Heart left ventricle (tissue), 16 donors: ENCODE data around the gene LHX4. TPM values are rescaled to one million over a fixed set of nuclear protein-coding genes. Genes with fewer than 3 reads are reported as not detected.

ENCODE experiments used
- ATAC-seq, 4 donors: fragments of 200-7000 bp; cut with Tn5 transposase; one replicate each; pipeline ENCODE4 v1.9.1; 2020 to 2022; ENCODE audit warnings: moderate library complexity in 4 of 4, mild to moderate bottlenecking in 3 of 4, moderate number of reproducible peaks in 1 of 4
- DNase-seq, 5 donors: peaks; one replicate each; pipeline ENCODE4 v3.0.0-alpha.2; 2020
- H3K27ac ChIP-seq, 12 donors: fragments of 200-600 bp; sonication (generic) in 4 of 12; one replicate each; pipeline versions ENCODE4 v1.5.0 to v1.8.0; 2016 to 2022; ENCODE audit warnings: mild to moderate bottlenecking in 2 of 12
- H3K27me3 ChIP-seq, 9 donors: fragments of 200-600 bp; sonication (generic) in 2 of 9; one replicate each; pipeline versions ENCODE4 v1.5.1 to v1.8.0; 2016 to 2022; ENCODE audit warnings: mild to moderate bottlenecking in 3 of 9
- H3K36me3 ChIP-seq, 9 donors: fragments of 200-600 bp; sonication (generic) in 2 of 9; one replicate each; pipeline versions ENCODE4 v1.5.0 to v1.8.0; 2018 to 2022; ENCODE audit warnings: mild to moderate bottlenecking in 2 of 9
- H3K4me1 ChIP-seq, 12 donors: fragments of 200-600 bp; sonication (generic) in 4 of 12; one replicate each; pipeline versions ENCODE4 v1.5.0 to v1.8.0; 2016 to 2022; ENCODE audit warnings: mild to moderate bottlenecking in 3 of 12
- H3K4me3 ChIP-seq, 12 donors: fragments of 200-600 bp; sonication (generic) in 4 of 12; one replicate each; pipeline versions ENCODE4 v1.5.0 to v1.8.0; 2017 to 2022; ENCODE audit warnings: mild to moderate bottlenecking in 9 of 12, moderate library complexity in 4 of 12
- H3K9me3 ChIP-seq, 12 donors: fragments of 200-600 bp; sonication (generic) in 4 of 12; one replicate each; pipeline versions ENCODE4 v1.5.0 to v1.8.0; 2016 to 2022; ENCODE audit warnings: mild to moderate bottlenecking in 1 of 12
- POLR2A ChIP-seq, 2 donors: fragments of 450-650 bp; IDR thresholded peaks; one replicate each; pipeline ENCODE4 v1.6.1; 2017; ENCODE audit warnings: antibody characterized with exemption in 2 of 2, mild to moderate bottlenecking in 2 of 2, moderate library complexity in 2 of 2
- WGBS, 4 donors: extraction: QIAGEN DNeasy Blood & Tissue Kit in 2 of 4; methylation state at CpG; one replicate each; pipeline versions ENCODE4 v1.1.5 to v1.1.7; 2013 to 2018; 5-methylcytosine and 5-hydroxymethylcytosine counted together
- intact Hi-C, 10 donors: fragments of 100-400 bp; cut with DNase I; formaldehyde crosslinking; loops; one replicate each; pipeline versions ENCODE4 v1.11.1 to v1.14.2; 2022
- polyA plus RNA-seq, 2 donors: library from polyadenylated mRNA; stranded (reverse); fragments of 200-250 nt; gene quantifications; one replicate each; pipeline ENCODE4 v1.2.3, GENCODE V29; 2013
- total RNA-seq, 9 donors: library from RNA; depleted of rRNA in 2 of 9; stranded (reverse); fragments of >200 nt in 2 of 9; fragmentation: NEBNext Ultra II Directional in 3 of 9; extraction: Animal tissue kit (Norgen Biotek cat#: 25700) in 3 of 9; gene quantifications; one replicate each; pipeline versions ENCODE4 v1.1.0 to v1.2.4, GENCODE V29; 2016 to 2023
- TF ChIP-seq, protein P1 (sequence below), 12 donors: fragments of 200-600 bp; sonication (generic) in 4 of 12; IDR thresholded peaks; one replicate each; pipeline versions ENCODE4 v1.5.0 to v1.8.0; 2018 to 2022; ENCODE audit warnings: antibody characterized with exemption in 12 of 12, mild to moderate bottlenecking in 5 of 12
- donor health status: ischemic (EF 13 %, LVEDD 7.1; RV severe dilation, severe dysfunction).
- donor health status: healthy with polysubstance abuse.
- donor health status: DM: no; HTN: yes; CAD: no.
- donor health status: DM: no; HTN: no; CAD: no.
- donor health status: ischemic (EF 25% LVEDD 6.9; RV normal size, moderate dysfunction).
- donor health status: ischemic (EF 25% LVEDD 5.7; RV mildly dilated, moderate dysfunction).
- donor health status: healthy.
- donor health status: DM: yes; HTN: yes; CAD: no.
- donor health status: ischemic (EF 35%, LVEDD 5.7; RV mildly dilated, moderate dysfunction).
- donor health status: nonischemic (EF 11% LVEDD 7.7; RV severe dilation, severe dysfunction).
- donor health status: DM: yes; HTN: yes; CAD: no.
- donor health status: PGD.
- donor health status: ischemic (EF 29% LVEDD 5.4; RV normal size, mild dysfunction).
- donor health status: nonischemic (EF 23%, LVEDD 6.1; RV moderate dilation, normal function).

The LHX4 gene
- total and polyA plus RNA-seq, 11 donors, result not detected

DNA sequence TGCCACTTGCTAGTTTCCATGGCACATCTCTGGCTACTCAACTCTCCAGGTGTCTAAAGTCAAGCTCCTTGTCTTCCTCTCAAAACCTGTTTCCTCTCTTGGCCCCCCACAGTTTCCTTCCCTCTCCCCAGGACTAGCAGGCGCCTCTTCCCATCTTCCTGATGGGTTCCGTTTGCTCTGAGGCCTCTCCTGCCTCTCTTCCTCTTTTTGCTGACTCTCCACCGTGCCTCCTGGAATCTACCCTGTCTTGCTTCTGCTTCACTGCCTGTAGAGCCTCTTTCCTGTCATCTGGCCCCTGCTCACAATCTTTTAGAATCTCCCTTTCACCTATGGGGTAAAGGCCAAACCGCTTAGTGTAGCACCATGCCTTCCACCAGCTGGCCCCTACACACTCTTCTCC is 21.8 kb upstream of the LHX4 start:
- Histone ChIP-seq H3K27ac (no peak overlapping the region), H3K4me3 (no peak overlapping the region), H3K9me3 (no peaks in the 10 kb centered on the region), H3K36me3 (no peaks in the 10 kb centered on the region), H3K4me1 (no peaks in the 10 kb centered on the region), H3K27me3 (peaks cover 0 to 16% (median 0%) of the 10 kb centered on the region in 9 donors)
- TF ChIP-seq POLR2A (IDR thresholded peaks at IDR 0.05), result no peak
- TF ChIP-seq, protein P1, sequence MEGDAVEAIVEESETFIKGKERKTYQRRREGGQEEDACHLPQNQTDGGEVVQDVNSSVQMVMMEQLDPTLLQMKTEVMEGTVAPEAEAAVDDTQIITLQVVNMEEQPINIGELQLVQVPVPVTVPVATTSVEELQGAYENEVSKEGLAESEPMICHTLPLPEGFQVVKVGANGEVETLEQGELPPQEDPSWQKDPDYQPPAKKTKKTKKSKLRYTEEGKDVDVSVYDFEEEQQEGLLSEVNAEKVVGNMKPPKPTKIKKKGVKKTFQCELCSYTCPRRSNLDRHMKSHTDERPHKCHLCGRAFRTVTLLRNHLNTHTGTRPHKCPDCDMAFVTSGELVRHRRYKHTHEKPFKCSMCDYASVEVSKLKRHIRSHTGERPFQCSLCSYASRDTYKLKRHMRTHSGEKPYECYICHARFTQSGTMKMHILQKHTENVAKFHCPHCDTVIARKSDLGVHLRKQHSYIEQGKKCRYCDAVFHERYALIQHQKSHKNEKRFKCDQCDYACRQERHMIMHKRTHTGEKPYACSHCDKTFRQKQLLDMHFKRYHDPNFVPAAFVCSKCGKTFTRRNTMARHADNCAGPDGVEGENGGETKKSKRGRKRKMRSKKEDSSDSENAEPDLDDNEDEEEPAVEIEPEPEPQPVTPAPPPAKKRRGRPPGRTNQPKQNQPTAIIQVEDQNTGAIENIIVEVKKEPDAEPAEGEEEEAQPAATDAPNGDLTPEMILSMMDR (IDR thresholded peaks at IDR 0.05), result no peak
- WGBS, 4 donors, result 64 to 75% (median 71%) methylated on average over 4 of the region's 4 CpGs
- DNase-seq (no peak), ATAC-seq (no peak)
- intact Hi-C loops, result no loop called here

DNA sequence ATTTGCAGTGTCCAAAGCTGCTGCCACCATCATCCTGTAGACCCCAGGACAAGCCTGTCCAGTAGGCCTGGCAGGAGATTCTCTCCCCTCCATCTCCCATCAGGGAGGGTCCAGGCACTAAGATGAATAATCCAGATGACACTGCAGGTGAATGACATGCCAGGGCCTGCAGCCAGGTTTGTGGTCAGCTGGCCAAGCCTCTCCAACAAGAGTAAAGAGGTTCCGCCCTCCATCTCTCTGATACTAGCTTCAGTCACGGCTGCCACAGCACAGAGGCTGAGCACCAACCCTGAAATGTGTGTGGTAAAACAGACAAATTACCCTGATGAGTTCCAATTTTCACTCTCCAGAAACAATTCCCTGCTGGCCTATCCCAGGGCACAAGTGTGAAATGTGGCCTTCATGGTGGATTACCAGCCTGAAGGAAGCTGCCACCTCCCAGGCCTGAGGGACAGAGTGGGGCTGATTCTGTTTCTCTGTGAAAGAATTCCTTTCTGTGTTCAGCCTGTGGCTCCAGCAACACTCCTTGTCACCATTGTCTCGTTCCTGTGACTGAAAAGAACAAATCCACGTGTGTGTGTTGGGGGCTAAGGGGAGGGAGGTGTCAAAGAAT is 19.9 kb upstream of the LHX4 start:
- intact Hi-C loops, result no loop called here
- Histone ChIP-seq H3K36me3 (no peaks in the 10 kb centered on the region), H3K9me3 (no peaks in the 10 kb centered on the region), H3K4me1 (no peaks in the 10 kb centered on the region), H3K4me3 (no peak overlapping the region), H3K27ac (no peak overlapping the region), H3K27me3 (peaks cover 0 to 16% (median 0%) of the 10 kb centered on the region in 9 donors)
- 77 to 86% (median 79%) methylated on average over 4 of the region's 4 CpGs for WGBS, 4 donors
- no peak for TF ChIP-seq POLR2A (IDR thresholded peaks at IDR 0.05)
- TF ChIP-seq, protein P1 (IDR thresholded peaks at IDR 0.05), result no peak
- no peak for ATAC-seq
- peak in 1 of 5 donors; percentile 19 for DNase-seq

DNA sequence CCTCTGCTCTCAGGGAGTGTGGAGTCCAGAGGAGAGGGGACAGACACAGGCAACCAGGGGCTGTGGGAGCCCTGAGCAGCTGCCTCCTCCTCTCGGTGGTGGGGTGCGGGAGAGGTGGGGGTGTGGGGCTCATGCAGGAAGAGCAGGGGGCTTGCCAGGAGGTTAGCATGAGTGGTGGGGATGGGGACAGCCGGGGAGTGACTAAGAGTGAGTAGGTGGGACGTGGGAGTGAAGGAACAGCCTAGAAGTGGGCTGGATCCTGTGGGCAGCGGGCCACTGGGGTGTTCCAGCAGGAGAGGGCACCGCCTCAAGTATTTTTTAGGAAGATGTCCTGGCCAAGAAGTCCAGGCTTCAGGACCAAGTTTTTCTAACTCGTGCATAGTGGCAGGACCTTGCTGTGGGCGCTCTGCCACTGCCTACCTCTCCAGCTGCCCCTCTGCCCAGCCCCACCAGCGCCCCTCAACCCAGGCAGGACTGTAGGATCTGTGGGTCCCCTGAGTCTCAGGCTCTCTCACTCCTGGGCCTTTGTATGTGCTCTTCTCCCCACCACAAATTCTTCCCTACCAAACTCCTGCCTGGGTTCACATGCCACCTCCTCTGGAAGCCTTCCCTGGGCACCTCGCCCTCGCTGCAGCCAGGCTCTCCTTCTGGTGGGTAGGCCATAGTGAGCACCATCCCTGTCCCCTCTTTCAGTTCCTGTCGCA is 18.8 kb upstream of the LHX4 start:
- Histone ChIP-seq H3K36me3 (no peaks in the 10 kb centered on the region), H3K4me3 (no peak overlapping the region), H3K4me1 (no peaks in the 10 kb centered on the region), H3K27me3 (peaks cover 0 to 16% (median 0%) of the 10 kb centered on the region in 9 donors), H3K9me3 (no peaks in the 10 kb centered on the region), H3K27ac (no peak overlapping the region)
- WGBS, 4 donors, result 87 to 89% (median 87%) methylated on average over 12 of the region's 12 CpGs
- ATAC-seq (no peak), DNase-seq (no peak)
- intact Hi-C loops, result no loop called here
- no peak for TF ChIP-seq POLR2A (IDR thresholded peaks at IDR 0.05)
- TF ChIP-seq, protein P1 (IDR thresholded peaks at IDR 0.05), result no peak

DNA sequence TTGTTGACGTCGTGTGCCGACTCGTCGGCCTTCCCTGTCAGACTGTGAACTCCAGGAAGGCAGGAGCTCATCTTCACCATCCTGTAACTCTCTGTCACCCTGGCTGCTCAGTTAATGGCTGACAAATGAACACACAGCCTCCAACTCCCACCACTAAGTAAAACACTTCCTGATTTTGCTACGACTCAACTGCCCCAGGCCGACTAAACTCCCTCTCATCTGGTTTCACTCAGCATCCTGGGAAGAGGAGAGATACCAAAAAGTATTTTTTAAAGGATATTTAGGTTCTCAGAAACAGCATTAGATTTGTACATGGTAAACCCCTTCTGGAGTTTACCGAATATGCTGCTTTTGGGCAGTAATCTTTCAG is 18.2 kb upstream of the LHX4 start:
- peaks cover 0 to 16% (median 0%) of the 10 kb centered on the region in 9 donors for H3K27me3 ChIP-seq
- DNase-seq, result no peak
- intact Hi-C loops, result no loop called here
- TF ChIP-seq, protein P1 (IDR thresholded peaks at IDR 0.05), result no peak
- no peak for TF ChIP-seq POLR2A (IDR thresholded peaks at IDR 0.05)
- no peak overlapping the region for H3K4me3 ChIP-seq
- WGBS, 4 donors, result 61 to 78% (median 74%) methylated on average over 8 of the region's 8 CpGs
- H3K27ac ChIP-seq, result no peak overlapping the region
- H3K36me3 ChIP-seq, result no peaks in the 10 kb centered on the region
- no peaks in the 10 kb centered on the region for H3K9me3 ChIP-seq
- no peak for ATAC-seq
- no peaks in the 10 kb centered on the region for H3K4me1 ChIP-seq
